ENCODE measurements around the gene LRG1.
A peak's percentile ranks its signal among the peaks of the same experiment; 100 is the strongest.

LRG1 gene

GRCh38 chr19:4539693-4540581 is at the start of gene LRG1:
TSS of gene LRG1 (minus strand) at chr19:4540036. CDS start at chr19:4540013, 23 bp downstream.
- no peak for DNase-seq (ENCODE audit: low read depth in 2 of 2)

GRCh38 chr19:4588291-4588761 is 48.5 kb upstream of the LRG1 start:
- no peak for DNase-seq (ENCODE audit: low read depth in 2 of 2)

- DNase-seq (ENCODE audit: low read depth in 2 of 2) = no peak
Observed at GRCh38 chr19:4587527-4587926, 47.7 kb upstream of the LRG1 start.

- DNase-seq (ENCODE audit: low read depth in 2 of 2) = no peak
Observed at GRCh38 chr19:4586691-4587090, 46.9 kb upstream of the LRG1 start.

- no peak for DNase-seq (ENCODE audit: low read depth in 2 of 2)
Observed at GRCh38 chr19:4586245-4586644, 46.4 kb upstream of the LRG1 start.

GRCh38 chr19:4585556-4585955 is 45.7 kb upstream of the LRG1 start:
- DNase-seq (ENCODE audit: low read depth in 2 of 2) = no peak

- DNase-seq (ENCODE audit: low read depth in 2 of 2) = no peak
Observed at GRCh38 chr19:4584670-4585460, 45.0 kb upstream of the LRG1 start.

- DNase-seq (ENCODE audit: low read depth in 2 of 2) = no peak
Observed at GRCh38 chr19:4583961-4584669, 44.3 kb upstream of the LRG1 start.

GRCh38 chr19:4582980-4583842 is 43.4 kb upstream of the LRG1 start:
- no peak for DNase-seq (ENCODE audit: low read depth in 2 of 2)

- no peak for DNase-seq (ENCODE audit: low read depth in 2 of 2)
Observed at GRCh38 chr19:4581666-4582553, 42.1 kb upstream of the LRG1 start.

GRCh38 chr19:4580961-4581665 is 41.3 kb upstream of the LRG1 start:
- no peak for DNase-seq (ENCODE audit: low read depth in 2 of 2)

GRCh38 chr19:4580021-4580901 is 40.4 kb upstream of the LRG1 start:
- DNase-seq (ENCODE audit: low read depth in 2 of 2) = no peak

GRCh38 chr19:4579389-4579788 is 39.6 kb upstream of the LRG1 start:
- DNase-seq (ENCODE audit: low read depth in 2 of 2) = no peak

GRCh38 chr19:4578552-4579248 is 38.9 kb upstream of the LRG1 start:
- no peak for DNase-seq (ENCODE audit: low read depth in 2 of 2)

GRCh38 chr19:4577020-4577782 is 37.4 kb upstream of the LRG1 start:
- DNase-seq (ENCODE audit: low read depth in 2 of 2) = no peak

GRCh38 chr19:4576016-4576933 is 36.4 kb upstream of the LRG1 start:
- peak; percentile 45 to 53 for DNase-seq (ENCODE audit: low read depth in 2 of 2)
